Measurements from ENCODE around the gene AKAP6.

The AKAP6 gene

DNA sequence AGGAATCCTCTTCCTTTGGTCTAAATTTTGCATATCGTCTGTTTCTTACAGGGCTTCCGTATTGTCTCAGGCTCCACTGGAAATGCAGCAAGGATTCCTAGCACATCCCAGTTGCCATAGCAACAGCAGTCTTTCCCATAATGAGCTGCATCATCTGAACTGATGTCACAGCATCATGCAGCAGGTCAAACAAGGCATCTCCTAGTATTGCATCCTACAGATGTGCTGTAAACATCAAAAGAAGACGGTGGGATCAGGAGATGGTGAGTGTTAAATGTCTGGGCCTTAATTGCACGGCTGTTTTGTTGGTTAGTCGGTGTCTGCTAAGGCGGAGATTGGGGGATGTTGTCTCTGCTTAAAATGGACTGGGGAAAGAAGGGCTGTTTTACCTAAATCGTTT lies at the start of gene AKAP6:
AKAP6 (plus strand) TSS at position 153 of the 400 bp plus-strand sequence. CDS start 104,196 bp downstream, outside the sequence.
- no peak within 1 kb of the TSS for H3K4me3 Mint-ChIP-seq
- no peaks in the 10 kb centered on the region for H3K36me3 Mint-ChIP-seq (ENCODE audit: low read depth)
- H3K4me1 Mint-ChIP-seq: peaks cover 39% of the 10 kb centered on the region
- no peaks in the 10 kb centered on the region for H3K9me3 Mint-ChIP-seq
- peak; percentile 6 for DNase-seq
- no peaks in the 10 kb centered on the region for H3K27me3 Mint-ChIP-seq (ENCODE audit: low read depth, poor library complexity)
- peak within 1 kb of the TSS; percentile 89 for H3K27ac Mint-ChIP-seq
- TF ChIP-seq, protein P1, sequence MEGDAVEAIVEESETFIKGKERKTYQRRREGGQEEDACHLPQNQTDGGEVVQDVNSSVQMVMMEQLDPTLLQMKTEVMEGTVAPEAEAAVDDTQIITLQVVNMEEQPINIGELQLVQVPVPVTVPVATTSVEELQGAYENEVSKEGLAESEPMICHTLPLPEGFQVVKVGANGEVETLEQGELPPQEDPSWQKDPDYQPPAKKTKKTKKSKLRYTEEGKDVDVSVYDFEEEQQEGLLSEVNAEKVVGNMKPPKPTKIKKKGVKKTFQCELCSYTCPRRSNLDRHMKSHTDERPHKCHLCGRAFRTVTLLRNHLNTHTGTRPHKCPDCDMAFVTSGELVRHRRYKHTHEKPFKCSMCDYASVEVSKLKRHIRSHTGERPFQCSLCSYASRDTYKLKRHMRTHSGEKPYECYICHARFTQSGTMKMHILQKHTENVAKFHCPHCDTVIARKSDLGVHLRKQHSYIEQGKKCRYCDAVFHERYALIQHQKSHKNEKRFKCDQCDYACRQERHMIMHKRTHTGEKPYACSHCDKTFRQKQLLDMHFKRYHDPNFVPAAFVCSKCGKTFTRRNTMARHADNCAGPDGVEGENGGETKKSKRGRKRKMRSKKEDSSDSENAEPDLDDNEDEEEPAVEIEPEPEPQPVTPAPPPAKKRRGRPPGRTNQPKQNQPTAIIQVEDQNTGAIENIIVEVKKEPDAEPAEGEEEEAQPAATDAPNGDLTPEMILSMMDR (IDR thresholded peaks at IDR 0.05): no peak

DNA sequence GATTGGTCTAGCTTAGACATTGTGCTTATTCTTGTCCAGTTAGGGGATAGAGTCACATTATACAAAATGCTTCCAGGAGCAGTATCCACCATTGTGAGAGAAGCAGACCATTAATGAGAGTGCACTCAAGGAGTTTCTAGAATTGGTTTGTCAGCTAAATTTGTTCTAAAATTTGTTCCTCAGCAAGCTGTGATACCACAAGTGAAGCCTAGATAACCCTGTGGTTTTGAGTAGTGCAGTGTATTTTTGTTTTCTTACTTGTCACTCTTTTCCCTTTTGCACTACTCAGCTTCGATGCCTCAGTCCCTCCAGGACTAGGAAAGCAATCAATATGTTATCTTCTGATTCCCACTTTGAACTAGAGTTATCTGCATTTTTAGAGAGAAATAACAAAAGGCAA lies 42.5 kb upstream of the AKAP6 start:
- Mint-ChIP-seq H3K27ac (no peak overlapping the region), H3K4me1 (no peaks in the 10 kb centered on the region), H3K9me3 (peaks cover 34% of the 10 kb centered on the region), H3K36me3 (ENCODE audit: low read depth) (peaks cover 27% of the 10 kb centered on the region), H3K4me3 (no peak overlapping the region), H3K27me3 (ENCODE audit: low read depth, poor library complexity) (no peaks in the 10 kb centered on the region)
- TF ChIP-seq, protein P1 (IDR thresholded peaks at IDR 0.05): no peak
- DNase-seq: no peak

GRCh38 chr14:32296366-32296765 lies 32.7 kb upstream of the AKAP6 start:
- Mint-ChIP-seq H3K27ac (no peak overlapping the region), H3K27me3 (ENCODE audit: low read depth, poor library complexity) (no peaks in the 10 kb centered on the region), H3K4me1 (peaks cover 14% of the 10 kb centered on the region), H3K36me3 (ENCODE audit: low read depth) (peaks cover 5% of the 10 kb centered on the region), H3K4me3 (no peak overlapping the region), H3K9me3 (peaks cover 6% of the 10 kb centered on the region)
- no peak for DNase-seq
- TF ChIP-seq, protein P1 (IDR thresholded peaks at IDR 0.05): no peak

- Mint-ChIP-seq H3K27ac (no peak overlapping the region), H3K4me1 (peaks cover 10% of the 10 kb centered on the region), H3K9me3 (no peaks in the 10 kb centered on the region), H3K4me3 (no peak overlapping the region), H3K27me3 (ENCODE audit: low read depth, poor library complexity) (no peaks in the 10 kb centered on the region), H3K36me3 (ENCODE audit: low read depth) (no peaks in the 10 kb centered on the region)
- TF ChIP-seq, protein P1 (IDR thresholded peaks at IDR 0.05): no peak
- no peak for DNase-seq
Measured at GRCh38 chr14:32298346-32298745, 30.8 kb upstream of the AKAP6 start.

GRCh38 chr14:32300136-32300535 lies 29.0 kb upstream of the AKAP6 start:
- Mint-ChIP-seq H3K27ac (peak overlapping the region; percentile 26), H3K9me3 (no peaks in the 10 kb centered on the region), H3K27me3 (ENCODE audit: low read depth, poor library complexity) (no peaks in the 10 kb centered on the region), H3K36me3 (ENCODE audit: low read depth) (no peaks in the 10 kb centered on the region), H3K4me1 (peaks cover 10% of the 10 kb centered on the region), H3K4me3 (no peak overlapping the region)
- DNase-seq: no peak
- TF ChIP-seq, protein P1 (IDR thresholded peaks at IDR 0.05): no peak

GRCh38 chr14:32303865-32304264 lies 25.2 kb upstream of the AKAP6 start:
- no peaks in the 10 kb centered on the region for H3K9me3 Mint-ChIP-seq
- H3K36me3 Mint-ChIP-seq (ENCODE audit: low read depth): no peaks in the 10 kb centered on the region
- peak overlapping the region; percentile 3 for H3K27ac Mint-ChIP-seq
- no peak overlapping the region for H3K4me3 Mint-ChIP-seq
- DNase-seq: no peak
- TF ChIP-seq, protein P1 (IDR thresholded peaks at IDR 0.05): no peak
- no peaks in the 10 kb centered on the region for H3K27me3 Mint-ChIP-seq (ENCODE audit: low read depth, poor library complexity)
- no peaks in the 10 kb centered on the region for H3K4me1 Mint-ChIP-seq
